ENCODE measurements around the gene CACNG4.

DNA sequence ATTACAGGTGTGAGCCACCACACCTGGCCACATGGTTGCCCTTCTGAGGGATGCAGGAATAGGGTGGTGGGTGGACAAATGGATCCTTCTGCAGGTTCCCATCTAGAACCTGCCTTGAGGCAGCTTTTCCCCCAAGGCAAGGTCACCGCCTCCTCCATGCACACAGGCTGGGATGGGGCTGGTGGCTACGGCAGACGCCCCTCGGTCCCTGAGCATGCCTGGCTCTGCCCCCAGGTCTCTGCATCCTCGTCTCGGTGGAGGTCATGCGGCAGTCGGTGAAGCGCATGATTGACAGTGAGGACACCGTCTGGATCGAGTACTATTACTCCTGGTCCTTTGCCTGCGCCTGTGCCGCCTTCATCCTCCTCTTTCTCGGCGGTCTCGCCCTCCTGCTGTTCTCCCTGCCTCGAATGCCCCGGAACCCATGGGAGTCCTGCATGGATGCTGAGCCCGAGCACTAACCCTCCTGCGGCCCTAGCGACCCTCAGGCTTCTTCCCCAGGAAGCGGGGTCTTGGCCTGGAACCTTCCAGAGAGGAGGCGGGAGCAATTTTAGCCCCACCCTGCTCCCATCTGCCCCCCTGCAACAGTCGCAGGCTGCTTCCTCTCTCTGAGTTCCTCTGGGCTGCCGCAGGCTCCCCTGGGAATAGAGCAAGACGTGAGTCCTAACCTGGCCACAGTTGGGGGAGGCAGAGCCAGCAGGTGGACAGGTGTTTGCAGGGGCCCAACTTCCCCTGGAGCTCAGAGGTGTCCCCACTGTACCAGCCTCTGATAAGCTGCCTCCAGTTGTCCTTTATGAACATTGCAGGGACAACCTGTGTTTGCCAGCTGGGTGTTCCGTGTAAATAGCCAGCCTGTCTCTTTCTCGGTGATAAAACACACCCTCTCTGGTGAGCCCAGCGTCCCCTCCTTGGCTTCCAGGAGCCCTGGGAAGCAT lies 91.6 kb downstream of the CACNG4 start:
- no peak for TF ChIP-seq POLR2A (IDR thresholded peaks at IDR 0.05)
- TF ChIP-seq, protein P1, sequence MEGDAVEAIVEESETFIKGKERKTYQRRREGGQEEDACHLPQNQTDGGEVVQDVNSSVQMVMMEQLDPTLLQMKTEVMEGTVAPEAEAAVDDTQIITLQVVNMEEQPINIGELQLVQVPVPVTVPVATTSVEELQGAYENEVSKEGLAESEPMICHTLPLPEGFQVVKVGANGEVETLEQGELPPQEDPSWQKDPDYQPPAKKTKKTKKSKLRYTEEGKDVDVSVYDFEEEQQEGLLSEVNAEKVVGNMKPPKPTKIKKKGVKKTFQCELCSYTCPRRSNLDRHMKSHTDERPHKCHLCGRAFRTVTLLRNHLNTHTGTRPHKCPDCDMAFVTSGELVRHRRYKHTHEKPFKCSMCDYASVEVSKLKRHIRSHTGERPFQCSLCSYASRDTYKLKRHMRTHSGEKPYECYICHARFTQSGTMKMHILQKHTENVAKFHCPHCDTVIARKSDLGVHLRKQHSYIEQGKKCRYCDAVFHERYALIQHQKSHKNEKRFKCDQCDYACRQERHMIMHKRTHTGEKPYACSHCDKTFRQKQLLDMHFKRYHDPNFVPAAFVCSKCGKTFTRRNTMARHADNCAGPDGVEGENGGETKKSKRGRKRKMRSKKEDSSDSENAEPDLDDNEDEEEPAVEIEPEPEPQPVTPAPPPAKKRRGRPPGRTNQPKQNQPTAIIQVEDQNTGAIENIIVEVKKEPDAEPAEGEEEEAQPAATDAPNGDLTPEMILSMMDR (IDR thresholded peaks at IDR 0.05) = no peak

Measured in uterus (tissue), 2 donors.